CD4-positive, alpha-beta T cell treated with Interleukin-17A for 1 hour (primary cell): ENCODE measurements around the gene GTSE1.
A peak's percentile ranks its signal among the peaks of the same experiment; 100 is the strongest.

ENCODE experiments used
- DNase-seq: peaks from one replicate; pipeline ENCODE4 v3.0.0-alpha.2; 2020

The GTSE1 gene

DNA sequence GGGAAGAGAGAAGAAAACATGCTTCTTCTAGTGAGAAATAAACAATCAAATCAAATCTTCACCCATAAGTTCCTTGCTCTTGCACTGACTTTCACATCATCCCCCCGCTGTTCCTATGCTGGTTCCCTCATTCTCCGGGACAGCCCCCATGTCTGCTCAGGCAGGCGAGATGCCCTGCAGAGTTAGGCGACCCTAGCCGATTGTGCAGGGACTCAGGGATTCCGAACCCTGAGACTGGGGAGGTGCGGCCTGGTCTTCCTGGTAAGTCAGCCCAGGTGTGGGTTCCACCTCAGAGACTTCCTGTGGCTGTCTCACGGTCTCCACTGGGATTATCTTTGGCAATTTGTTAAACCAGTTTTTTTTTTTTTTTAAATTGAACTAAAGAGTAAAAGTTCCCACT lies 22.3 kb upstream of the GTSE1 start:
- no peak for DNase-seq

DNA sequence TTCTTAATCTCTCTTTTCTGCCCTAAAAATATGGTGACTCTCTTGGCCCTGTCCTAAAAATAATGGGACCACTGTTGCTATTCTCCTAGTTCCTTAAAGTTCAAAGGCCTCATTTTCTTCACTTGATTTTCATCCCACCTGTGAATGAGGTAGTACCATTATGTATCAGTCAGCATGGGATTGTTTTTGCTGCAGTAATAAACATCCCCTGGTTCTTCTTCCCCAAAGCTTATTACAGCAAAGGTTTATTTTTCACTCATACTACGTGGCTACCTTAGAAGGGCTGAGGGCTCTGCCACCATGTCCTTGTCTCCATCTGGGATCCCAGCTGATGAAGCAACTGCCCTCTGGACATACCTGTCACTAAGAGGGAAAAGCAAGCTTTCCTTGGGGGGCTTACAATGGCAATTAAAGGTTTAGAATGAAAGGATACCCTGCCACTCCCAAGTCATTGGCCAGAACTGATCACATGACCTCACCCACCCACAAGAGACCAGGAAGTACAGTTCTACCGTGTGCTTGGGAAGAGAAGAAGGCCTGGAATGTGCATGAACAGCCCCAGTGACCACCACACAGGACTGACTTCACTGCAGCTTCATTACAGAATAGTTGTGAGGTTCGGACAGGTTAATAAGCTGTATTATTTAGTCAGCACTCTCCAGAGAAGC lies 21.1 kb upstream of the GTSE1 start:
- no peak for DNase-seq

DNA sequence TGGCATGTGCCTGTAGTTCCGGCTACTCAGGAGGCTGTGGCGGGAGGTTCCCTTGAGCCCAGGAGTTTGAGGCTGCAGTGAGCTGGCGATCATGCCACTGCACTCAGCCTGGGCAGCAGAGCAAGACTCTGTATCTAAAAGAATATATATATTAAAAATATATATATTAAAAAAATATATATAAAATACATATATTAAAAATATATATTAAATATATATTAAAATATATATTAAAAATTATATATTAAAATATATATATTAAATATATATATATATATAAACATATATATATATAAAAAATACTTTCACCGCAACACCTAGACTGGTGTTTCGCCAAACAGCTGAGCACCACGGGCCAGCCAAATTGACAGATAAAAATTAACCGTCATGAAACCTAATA lies 20.1 kb upstream of the GTSE1 start:
- DNase-seq, result no peak

DNA sequence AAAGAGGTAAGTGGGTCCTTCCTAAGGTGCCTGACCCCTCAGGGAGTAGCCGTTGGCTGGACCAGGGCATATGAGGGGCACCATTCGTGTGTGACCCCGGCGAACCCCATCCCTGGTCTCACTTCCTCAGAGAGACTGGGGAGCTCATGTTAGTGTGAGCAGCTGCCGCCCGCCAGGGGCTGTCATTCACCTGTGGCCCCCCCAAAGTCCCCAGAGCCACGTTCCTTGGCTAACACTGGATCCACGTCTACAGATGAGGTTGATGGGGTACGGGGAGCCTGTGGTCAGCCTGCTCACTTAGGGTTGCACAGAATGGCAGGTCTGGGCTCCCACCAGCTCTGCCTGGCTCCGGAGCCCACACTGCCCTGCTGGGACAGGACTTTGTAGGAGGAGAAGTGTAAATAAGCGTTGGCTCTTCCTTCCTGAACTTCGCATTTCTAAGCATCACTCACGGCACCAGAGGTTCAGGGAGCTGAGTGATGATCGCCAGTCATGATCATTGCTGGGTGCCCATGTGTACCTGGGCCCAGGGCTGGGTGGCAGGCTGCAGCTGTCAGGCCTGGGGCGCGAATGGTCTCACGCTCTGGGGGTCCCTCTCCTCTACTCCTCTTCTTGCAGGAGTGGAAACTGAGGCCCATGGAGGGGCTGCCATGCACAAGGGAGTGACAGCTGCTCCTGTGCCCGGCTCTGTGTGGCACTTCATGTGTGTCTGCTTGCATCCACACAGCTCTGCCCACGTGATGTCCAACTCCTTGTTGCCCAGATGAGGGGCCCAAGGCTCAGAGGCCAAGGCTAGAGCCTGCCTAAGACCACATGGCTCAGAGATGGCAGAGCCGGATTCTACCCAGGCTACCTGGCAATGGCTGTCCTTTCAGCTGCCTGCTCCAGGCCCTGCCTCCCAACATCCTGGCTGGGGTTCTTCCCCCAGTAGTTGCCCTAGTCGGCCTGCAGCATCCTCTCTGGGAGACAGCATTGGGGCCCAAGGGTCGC lies 17.7 kb upstream of the GTSE1 start:
- DNase-seq, result no peak

DNA sequence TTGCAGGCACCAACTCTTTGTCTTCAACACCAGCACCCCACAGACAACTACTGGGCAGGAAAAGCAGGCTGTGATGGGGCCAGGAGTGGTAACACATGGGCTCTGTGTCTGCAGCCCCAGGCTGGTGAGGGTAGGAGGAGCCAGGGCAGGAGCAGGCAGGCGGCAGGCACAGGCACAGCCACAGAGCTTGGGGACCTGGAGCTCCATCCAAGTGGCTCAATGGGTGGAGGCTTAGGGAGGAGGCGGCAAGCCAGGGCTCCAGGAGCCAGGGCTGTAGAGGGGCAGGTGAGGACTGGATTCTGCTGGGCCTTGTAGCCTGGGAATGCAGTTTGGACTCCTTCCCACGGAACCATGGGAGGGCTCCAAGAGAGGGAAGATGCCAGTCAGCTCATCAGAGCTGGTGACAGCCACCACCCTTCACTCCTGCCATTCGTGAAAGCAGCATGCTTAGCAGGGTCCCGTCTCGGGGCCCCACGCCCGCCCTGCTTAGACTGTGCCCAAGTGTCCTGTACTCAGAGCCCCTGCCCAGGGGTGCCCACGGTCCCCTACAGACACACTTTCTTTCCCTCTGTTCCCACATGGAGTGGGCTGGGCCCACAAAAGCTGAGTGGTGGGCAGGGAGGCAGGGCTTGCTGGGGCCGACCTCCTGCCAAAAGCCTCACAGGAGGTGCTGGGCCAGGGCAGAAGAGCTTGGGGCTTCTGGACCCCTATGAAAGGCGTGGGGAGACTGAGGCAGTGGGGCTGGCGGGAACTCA lies 16.4 kb upstream of the GTSE1 start:
- DNase-seq, result no peak

DNA sequence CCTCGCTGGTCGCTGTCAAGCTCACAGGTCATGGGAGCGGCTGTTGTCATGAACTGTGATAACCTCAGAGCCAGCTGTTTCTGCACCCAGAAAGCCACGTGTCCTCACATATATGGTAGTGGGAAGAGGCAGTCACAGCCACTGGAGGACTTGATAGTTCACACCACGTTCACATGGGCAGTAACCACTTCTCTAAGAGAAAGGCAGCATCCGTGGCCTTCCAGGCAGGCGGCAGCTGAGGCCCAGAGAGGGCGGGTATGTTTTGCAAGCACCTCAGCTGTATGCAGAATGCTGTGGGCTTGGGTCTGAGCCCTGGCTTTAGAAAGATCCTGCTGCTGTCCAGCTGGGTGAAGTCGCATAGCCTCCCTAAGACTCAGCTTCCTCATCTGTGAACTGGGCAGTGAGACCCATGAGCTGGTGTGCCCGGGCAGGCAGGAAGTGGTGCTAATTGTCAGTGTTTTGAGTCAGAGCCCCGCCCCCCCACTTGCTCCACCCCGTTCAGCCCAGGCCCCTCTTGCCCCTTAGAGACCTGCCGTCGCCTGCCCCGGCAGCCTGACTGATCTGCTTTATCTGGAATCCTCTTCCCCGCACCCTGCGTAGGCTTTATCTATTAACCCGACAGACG lies 15.6 kb upstream of the GTSE1 start:
- DNase-seq, result peak; percentile 74

DNA sequence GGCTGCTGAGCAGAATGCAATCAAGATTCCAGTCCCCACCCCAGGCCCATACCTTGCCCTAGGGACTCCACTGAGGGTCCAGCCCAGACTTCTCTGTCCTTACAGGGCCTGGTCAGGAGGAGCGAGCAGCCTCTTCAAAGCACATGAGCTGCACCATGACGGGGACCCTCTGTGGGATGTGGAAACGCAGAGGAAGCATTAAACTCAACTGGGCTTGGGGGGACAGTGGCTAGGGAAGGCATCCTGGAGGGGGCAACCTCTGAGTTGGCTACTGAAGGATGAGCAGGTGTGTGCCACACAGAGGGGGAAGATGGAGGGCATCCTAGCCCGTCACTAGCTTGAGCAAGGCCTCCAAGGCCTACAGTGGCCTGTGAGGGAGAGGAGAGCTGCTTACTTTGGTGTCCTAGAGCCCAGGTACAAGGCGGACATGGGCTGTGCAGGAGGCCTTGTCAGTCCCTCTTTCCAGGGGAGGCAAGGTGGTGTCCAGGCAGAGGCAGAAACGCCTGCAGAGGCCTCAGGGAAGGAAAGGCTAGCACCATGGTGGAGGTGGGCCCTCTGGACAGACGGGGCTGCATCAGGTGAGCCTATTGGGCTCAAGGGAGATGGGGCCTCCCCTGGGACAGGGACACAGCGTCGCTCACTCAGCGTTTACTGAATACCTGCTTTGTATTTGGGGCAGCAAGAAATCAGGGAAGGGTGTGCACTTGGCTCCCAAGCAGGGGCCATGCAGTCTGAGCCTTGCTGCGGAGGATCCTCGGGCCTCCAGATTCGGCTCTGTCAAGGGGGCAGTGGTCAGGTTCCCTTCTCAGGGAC lies 14.6 kb upstream of the GTSE1 start:
- DNase-seq, result no peak

DNA sequence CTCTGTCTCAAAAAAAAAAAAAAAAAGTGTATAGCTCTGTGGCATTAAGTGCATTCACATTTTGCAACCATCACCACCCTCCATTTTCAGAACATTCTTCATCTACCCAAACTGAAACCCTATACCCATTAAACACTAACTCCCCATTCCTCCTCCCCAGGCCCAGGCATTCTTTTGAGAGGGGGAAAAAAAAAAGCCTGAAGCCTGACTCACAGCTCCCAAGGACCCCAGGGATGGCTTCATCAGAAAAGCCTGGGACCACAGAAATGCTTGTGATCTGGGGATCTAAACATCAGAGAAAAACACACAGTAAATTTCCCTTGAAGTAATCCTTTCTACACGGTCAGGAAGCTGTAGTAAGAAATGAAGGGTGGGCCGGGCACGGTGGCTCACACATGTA lies 10.7 kb upstream of the GTSE1 start:
- no peak for DNase-seq

DNA sequence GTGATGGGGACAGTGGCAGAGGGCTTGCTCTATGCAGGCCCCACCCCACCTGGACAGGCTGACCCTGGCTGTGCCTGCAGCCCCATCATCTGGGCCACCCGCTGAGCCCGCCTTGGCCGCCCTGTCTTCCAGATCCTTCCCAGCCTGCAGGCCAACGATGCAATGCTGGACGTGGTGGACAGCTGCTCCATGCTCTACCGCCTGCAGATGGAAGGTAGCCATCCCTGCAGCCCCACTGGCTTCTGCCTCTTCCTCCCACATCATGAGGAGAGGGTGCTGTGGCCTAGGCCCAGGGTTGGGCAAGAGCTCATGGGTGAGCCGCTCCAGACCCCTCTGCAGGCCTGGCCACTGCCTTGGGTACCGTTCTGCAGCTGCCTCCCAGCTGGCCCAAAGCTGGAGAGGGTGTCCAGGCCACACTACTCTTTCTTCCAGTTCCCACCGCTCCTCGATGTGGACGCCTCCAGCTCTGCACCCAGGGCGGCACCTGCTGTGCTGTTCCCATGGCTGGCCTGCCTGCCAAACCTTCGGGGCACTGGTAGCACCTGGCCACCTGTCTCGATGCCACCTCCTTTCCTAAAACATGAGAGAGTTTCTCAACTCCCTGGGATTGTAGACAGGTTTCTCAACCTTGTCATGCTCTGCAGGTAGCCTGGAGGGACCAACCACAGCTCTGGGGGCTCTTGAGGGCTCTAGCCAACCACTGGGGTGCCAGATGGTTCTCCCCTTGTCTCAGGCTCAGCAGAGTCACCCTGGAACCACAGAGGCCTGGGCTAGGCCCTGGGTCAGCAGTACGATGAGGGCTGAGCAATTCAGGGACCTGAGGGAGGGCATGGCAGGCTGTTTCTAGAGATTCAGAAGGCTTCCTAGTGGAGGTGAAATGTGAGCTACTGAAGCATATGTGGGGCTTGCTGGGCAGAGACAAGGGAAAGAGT lies 9.5 kb upstream of the GTSE1 start:
- DNase-seq, result no peak

DNA sequence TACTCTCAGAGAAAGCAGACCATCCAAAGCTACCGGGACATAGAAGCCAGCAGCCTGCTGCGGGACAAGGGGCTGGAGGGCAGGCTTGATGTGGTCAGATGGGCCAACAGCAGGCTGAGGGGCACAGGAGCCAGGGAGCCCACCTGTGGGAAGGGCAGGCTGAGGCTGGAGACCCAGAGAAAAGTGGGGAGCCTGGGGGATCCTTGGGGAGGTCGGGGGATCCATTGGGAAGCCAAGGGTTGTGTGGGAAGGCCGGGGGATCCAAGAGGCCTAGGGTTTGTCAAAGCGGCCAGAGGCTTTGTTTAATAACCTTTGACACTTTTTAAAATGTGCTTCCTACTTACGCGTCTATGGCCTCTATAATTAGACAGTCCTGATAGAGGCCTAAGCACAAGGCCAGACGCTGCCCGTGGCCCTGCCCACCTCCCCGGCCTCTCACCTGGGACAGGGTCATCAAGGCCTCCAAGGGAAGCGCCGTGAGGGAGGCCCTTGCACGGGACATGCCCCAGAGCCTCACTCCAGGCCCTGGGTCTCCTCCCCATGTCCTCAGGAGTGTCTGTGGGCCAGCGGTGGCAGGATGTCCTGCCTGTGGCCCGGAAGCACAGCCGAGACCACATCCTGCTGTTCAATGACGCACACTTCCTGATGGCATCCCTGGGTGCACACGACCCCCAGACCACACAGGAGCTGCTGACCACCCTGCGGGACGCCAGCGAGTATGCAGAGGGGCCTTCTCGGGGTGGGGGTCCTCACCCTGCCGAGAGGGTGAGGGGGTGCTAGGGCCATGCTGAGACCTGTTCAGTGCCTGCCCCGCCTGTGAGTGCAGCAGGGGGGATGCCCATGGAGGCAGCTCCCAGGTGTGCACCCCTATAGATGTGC lies 8.6 kb upstream of the GTSE1 start:
- peak; percentile 55 for DNase-seq

DNA sequence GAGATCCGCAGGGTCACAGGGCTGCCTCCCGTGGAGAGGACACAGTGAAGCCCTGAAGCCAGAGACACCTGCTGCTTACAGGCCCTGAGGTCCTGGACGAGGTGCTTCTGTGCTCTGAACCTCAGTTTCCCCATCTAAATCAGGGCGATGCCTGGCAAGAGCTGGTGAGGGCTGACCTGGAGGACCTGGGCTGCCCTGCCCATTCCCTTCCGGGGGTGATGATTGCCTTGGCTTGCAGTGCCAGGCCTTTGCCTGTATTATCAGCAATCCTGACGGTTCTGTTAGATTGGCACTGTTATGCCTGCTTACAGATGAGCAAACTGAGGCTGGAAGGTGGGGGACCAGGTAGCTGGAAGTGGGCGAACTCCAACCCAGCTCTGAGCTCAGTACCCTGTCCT lies 7.8 kb upstream of the GTSE1 start:
- no peak for DNase-seq

DNA sequence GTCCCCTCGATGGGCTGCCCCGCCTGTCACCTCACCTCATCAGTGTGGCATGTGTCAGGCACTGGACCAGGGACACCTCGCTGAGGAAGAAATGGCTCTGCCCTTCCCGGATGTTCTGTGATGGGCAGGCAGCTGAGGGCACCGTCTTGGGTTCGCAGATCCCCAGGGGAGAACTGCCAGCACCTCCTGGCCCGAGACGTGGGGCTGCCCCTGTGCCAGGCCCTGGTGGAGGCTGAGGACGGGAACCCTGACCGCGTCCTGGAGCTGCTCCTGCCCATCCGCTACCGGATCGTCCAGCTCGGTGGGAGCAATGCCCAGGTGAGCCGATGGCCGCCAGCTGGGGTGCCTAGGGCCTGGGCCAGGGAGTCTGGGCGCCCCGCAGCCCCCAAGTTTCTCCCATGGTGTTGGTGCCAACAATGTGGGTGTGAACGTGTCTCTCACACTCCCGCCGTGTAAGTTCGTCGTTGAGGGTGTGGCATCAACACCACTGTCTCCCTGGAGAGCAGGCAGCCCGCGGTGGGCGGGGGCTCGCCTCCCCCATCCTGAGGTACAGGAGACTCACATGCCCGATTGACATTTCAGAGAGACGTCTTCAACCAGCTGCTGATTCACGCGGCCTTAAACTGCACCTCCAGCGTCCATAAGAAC lies 7.3 kb upstream of the GTSE1 start:
- DNase-seq, result peak; percentile 66

DNA sequence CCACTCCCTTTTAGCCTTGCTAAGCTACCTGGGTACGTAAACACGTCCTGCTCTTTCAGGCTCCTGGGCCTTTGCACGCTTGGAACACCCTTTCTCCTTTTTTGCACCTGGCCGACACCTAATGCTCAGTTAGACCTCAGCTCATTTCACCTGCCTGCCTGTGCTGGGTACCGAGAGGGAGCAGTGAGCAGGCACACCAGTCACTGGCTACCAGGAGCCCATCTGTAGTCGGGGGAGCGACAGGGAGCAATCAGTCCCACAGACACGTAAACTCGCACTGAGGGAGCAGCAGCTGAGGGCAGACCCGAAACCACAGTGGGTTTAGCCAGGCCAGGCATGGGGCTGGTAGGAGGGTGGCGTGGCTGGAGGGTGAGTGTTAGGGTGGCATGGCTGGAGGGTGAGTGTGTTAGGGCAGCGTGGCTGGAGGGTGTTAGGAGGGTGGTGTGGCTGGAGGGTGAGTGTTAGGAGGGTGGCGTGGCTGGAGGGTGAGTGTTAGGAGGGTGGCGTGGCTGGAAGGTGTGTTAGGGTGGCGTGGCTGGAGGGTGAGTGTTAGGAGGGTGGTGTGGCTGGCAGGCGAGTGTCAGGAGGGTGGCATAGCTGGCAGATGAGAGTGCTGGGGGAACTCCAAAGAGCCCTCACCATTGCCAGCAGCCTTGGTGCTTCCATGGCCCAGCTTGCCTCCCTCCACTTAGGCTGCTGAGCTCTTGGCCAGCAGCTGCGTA lies 6.4 kb upstream of the GTSE1 start:
- DNase-seq, result peak; percentile 16

DNA sequence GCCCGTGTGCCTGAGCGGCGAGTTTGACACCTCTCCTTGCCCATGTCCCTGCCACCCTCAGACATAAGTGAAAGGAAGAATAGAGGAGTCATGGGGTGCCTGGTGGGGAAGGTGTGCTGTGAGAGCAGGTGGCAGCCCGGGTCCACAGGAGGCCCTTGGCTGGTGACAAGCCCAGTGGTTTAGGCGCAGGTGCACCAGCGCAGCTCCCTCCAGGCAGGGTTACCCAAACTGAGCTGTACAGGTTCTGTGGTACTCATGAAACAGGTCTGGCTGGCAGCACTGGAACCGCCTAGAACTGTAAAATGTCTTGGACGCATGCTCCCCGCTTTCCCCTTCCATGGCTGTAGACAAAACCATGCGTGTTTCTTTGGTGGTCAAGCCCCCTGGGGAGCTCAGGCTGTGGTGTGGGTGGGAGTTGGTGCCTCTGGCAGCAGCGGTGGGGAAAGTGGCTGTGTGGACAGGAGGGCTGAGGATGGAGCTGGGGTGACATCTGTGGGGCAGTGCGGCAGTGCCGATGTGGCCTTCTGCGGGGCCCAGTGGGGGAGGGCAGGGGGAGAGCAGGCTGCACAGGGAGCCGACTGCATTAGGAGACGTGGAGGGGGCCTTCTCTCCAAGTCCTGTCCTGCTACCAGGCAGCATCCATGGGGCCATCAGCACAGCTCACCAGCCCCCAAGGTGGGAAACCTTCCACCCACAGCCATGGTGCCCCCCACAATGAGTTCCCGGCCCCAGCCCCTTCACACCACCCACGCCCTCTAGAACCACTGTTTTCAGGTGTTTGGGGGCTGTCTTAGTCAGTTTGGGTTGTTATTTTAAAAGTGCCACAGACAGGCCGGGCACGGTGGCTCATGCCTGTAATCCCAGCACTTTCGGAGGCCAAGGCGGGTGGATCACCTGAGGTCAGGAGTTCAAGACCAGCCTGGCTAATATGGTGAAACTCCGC lies 5.6 kb upstream of the GTSE1 start:
- DNase-seq, result no peak

DNA sequence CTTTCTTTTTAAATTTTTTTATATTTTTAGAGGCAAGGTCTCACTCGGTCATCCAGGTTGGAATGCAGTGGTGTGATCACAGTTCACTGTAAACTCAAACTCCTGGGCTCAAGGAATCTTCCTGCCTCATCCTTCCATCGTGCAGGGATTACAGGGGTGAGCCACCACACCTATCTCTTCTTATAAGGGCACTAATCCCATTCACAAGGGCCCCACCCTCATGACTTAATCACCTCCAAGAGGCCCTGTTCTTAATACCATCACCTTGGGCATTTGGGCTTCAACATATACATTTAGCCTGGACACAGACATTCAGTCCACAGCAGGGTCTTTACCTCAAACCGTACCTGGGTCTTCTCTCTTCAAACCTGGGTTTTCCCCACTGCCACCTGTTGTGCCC lies 4.5 kb upstream of the GTSE1 start:
- DNase-seq, result no peak

DNA sequence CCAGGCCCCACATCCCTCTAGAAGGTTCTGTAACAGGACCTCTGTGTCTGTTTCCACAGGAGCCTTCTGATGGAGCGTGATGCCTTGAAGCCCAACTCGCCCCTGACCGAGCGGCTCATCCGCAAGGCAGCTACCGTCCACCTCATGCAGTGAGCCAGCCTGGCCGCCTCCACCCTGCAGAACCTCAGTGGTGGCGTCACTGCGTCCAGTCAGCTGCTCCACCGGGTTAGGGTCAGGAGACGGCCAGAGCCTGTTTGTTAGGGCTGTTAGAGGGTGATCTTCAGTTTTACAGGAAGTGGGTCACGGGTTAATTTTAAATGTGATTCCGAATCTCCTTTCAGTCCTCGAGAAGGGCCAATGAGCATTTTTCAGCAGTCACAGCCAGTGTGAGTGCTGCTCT lies 3.9 kb upstream of the GTSE1 start:
- no peak for DNase-seq

DNA sequence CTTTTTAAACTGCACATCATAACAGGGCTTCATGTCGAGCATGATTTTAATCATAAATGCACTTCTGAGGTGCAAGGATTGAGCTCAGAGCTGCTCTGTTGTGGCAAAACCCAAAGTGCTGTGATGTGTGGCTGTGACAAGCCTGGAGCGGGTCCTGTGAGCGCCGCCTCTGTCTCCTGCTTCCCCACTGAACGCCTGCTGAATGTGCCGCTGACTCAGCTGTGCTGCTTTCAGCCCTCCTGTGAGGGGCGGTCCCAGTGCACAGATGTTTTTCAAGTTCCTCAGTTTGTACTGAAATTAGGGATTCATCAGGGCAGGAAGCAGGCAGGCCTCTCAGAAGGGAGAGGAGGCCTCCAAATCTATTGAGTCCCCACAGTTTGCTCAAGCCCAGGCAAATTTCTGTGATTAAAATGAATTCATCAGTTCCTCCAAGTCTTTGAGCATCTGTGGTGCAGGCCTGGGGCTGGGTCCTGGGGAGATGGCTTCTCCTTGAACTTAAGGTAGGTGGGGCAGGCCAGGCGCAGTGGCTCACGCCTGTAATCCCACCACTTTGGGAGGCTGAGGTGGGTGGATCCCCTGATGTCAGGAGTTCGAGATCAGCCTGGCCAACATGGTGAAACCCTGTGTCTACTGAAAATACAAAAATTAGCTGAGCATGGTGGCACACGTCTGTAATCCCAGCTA lies 3.0 kb upstream of the GTSE1 start:
- no peak for DNase-seq
